ENCODE data around the gene EYS. TPM values are rescaled to one million over a fixed set of nuclear protein-coding genes. Genes with fewer than 3 reads are reported as not detected.

Gene EYS
- total RNA-seq, 1 experiment from 2014 or later = not detected

DNA sequence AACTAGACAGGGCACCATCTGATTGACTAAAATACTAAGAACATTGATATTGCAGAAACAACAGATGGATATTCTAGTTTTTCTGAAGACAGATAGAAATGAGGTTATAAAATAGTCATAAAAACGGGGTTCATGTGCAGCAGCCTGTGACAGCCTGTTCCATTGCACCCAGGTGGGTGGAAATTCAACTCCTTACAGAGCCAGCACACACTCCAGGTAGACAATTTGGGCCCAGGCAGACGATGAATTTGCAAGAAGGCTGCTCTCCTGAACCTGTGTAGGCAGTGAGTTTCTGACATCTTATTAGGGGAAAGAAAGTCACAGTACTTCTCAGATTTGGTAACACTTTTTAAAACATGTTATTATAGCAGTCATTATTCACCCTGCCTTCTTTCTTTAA is 1657.3 kb downstream of the EYS start:
- no peaks in the 10 kb centered on the region for H3K79me2 ChIP-seq (ENCODE audit: insufficient read depth, low read length)
- H3K18ac ChIP-seq (ENCODE audit: insufficient read length, low read depth, low read length) = no peak overlapping the region
- no peak overlapping the region for H3K4me2 ChIP-seq (ENCODE audit: insufficient read depth, insufficient read length, low read length)
- H4K5ac ChIP-seq (ENCODE audit: insufficient read length, low read depth, low read length) = no peak overlapping the region
- no peaks in the 10 kb centered on the region for H3K9me3 Mint-ChIP-seq
- WGBS (ENCODE audit: extremely low coverage, insufficient read length, low lambda C conversion rate) = no CpG with 5 or more reads among the region's 2 CpGs
- no peak overlapping the region for H3K4me3 Mint-ChIP-seq
- no peak overlapping the region for H3K23ac ChIP-seq (ENCODE audit: insufficient read length, low read depth, low read length)
- no peak overlapping the region for H2BK12ac ChIP-seq (ENCODE audit: insufficient read length, low read depth, low read length)
- no peak overlapping the region for H3K27ac ChIP-seq (ENCODE audit: insufficient read length, low read depth, low read length)
- H3K9ac ChIP-seq (ENCODE audit: extremely low read depth, insufficient read length, low read length) = no peak overlapping the region
- no peak overlapping the region for H3K4ac ChIP-seq (ENCODE audit: low read depth, low read length)
- no peak overlapping the region for H2BK15ac ChIP-seq (ENCODE audit: low read depth, low read length)
- no peak overlapping the region for H2BK5ac ChIP-seq (ENCODE audit: insufficient read length, low read length)
- H4K20me1 ChIP-seq (ENCODE audit: control insufficient read depth, insufficient read depth, insufficient read length) = no peaks in the 10 kb centered on the region
- TF ChIP-seq, protein P1, sequence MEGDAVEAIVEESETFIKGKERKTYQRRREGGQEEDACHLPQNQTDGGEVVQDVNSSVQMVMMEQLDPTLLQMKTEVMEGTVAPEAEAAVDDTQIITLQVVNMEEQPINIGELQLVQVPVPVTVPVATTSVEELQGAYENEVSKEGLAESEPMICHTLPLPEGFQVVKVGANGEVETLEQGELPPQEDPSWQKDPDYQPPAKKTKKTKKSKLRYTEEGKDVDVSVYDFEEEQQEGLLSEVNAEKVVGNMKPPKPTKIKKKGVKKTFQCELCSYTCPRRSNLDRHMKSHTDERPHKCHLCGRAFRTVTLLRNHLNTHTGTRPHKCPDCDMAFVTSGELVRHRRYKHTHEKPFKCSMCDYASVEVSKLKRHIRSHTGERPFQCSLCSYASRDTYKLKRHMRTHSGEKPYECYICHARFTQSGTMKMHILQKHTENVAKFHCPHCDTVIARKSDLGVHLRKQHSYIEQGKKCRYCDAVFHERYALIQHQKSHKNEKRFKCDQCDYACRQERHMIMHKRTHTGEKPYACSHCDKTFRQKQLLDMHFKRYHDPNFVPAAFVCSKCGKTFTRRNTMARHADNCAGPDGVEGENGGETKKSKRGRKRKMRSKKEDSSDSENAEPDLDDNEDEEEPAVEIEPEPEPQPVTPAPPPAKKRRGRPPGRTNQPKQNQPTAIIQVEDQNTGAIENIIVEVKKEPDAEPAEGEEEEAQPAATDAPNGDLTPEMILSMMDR (conservative IDR thresholded peaks at IDR 0.05) = no peak
- no peak overlapping the region for H3K56ac ChIP-seq (ENCODE audit: insufficient read length, low read depth, low read length)
- no peak overlapping the region for H3K27ac Mint-ChIP-seq
- no peaks in the 10 kb centered on the region for H3K4me1 Mint-ChIP-seq
- H3K79me1 ChIP-seq (ENCODE audit: insufficient read depth, low read depth, low read length, poor library complexity, severe bottlenecking) = no peaks in the 10 kb centered on the region
- no peak overlapping the region for H2BK120ac ChIP-seq (ENCODE audit: low read depth, low read length, poor library complexity, severe bottlenecking)
- H2AFZ ChIP-seq (ENCODE audit: low read length) = no peak overlapping the region
- H2BK20ac ChIP-seq (ENCODE audit: low read depth, low read length, poor library complexity, severe bottlenecking) = no peak overlapping the region
- no peak overlapping the region for H2AK5ac ChIP-seq (ENCODE audit: insufficient read length, low read length)
- H3K36me3 Mint-ChIP-seq (ENCODE audit: insufficient read depth in 1 of 3, low read depth in 3 of 3) = no peaks in the 10 kb centered on the region
- no peaks in the 10 kb centered on the region for H3K4me1 ChIP-seq (ENCODE audit: insufficient read depth, low read length)
- H4K91ac ChIP-seq (ENCODE audit: insufficient read length, low read depth, low read length) = no peak overlapping the region
- no peak overlapping the region for H3T11ph ChIP-seq (ENCODE audit: low read length)
- H3K9me3 ChIP-seq (ENCODE audit: control insufficient read depth, low read depth, low read length) = no peaks in the 10 kb centered on the region
- no peaks in the 10 kb centered on the region for H3K23me2 ChIP-seq (ENCODE audit: insufficient read length, low read depth, low read length, poor library complexity, severe bottlenecking)
- H3K27me3 ChIP-seq (ENCODE audit: insufficient read depth, low read length) = no peaks in the 10 kb centered on the region
- no peaks in the 10 kb centered on the region for H3K27me3 Mint-ChIP-seq (ENCODE audit: low read depth)
- DNase-seq = no peak
- H4K8ac ChIP-seq (replicated peaks; ENCODE audit: insufficient read length, low read depth, low read length) = no peak overlapping the region
- H3K14ac ChIP-seq (ENCODE audit: insufficient read depth, low read length) = no peak overlapping the region
